ENCODE data around the gene NAPB.

GRCh38 chr20:23343590-23343989 is 77.7 kb downstream of the NAPB start:
- TF ChIP-seq CTCF (IDR thresholded peaks at IDR 0.05; ENCODE audit: control extremely low read depth in 1 of 3, insufficient read depth in 1 of 3, low read depth in 1 of 3, low read length in 3 of 3) (no peak), EP300 (IDR thresholded peaks at IDR 0.05; ENCODE audit: borderline replicate concordance in 1 of 2, low read depth in 2 of 2, low read length in 2 of 2) (no peak), EZH2 (IDR thresholded peaks at IDR 0.05; ENCODE audit: low read depth, low read length, severe bottlenecking) (no peak), POLR2AphosphoS5 (IDR thresholded peaks at IDR 0.05; ENCODE audit: low read depth, low read length) (no peak), CHD7 (IDR thresholded peaks at IDR 0.05; ENCODE audit: insufficient replicate concordance, low read length) (no peak), RAD21 (IDR thresholded peaks at IDR 0.05 in 1 of 2, conservative IDR thresholded peaks at IDR 0.05 in 1 of 2; ENCODE audit: low read depth in 2 of 2, low read length in 2 of 2) (no peak), CREB1 (IDR thresholded peaks at IDR 0.05) (no peak), RBBP5 (IDR thresholded peaks at IDR 0.05; ENCODE audit: borderline replicate concordance, low read depth, low read length) (no peak)
